Measurements from ENCODE around the gene DIDO1. TPM values are rescaled to one million over a fixed set of nuclear protein-coding genes. Genes with fewer than 3 reads are reported as not detected.

Gene DIDO1
- total RNA-seq, 4 donors from 2014 or later, result 68.3 to 135 (median 88.0) TPM

DNA sequence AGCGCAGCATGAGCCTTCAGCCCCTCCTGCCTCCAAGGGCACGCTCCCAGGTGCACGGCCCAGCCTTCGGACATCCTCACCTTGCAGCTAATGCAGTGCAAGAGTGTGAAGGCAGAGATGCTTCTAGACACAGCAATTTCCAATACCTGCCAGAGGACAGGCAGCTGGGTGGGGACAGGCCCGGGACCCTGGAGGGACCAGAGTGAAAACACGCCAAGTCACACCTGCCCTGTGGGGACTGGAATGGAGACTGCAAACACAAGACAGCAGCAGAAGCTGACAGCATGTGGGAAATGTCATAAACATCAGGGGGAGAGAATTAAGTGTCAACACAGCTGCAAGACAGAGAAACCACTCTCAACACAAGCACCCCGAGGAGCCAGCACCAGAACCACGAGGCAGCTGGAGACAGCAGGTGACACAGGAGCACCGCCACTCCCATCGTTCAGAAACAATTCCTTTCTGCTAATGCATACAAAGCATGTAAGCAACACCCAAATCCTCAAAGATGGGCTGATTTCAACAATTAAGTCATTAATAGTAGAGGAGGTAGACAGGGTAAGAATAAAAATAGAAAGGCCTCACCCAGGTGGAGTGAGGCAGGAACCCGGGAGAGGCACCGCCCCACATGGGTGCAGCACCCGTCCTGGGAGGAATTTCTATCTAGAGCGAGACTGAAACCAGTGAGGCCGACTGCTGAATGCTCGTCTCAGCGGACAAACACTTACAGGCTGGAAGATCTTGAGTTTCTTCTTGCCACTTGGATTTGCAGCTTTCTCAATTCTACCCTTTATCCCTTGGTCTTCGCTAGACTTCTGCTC, 17.1 kb downstream of the DIDO1 start:
- Histone ChIP-seq H3K4me3 (no peak overlapping the region), H3K9me3 (no peaks in the 10 kb centered on the region), H3K4me1 (peaks cover 0 to 11% (median under 1%) of the 10 kb centered on the region in 4 donors), H3K27ac (no peak overlapping the region), H3K27me3 (no peaks in the 10 kb centered on the region), H3K36me3 (peaks cover 0 to 76% (median 38%) of the 10 kb centered on the region in 4 donors)
- WGBS, 2 donors (ENCODE audit: low coverage in 1 of 2), result 80% methylated on average over 3 to 18 of the region's 18 CpGs
- no peak for TF ChIP-seq POLR2AphosphoS5 (IDR thresholded peaks at IDR 0.05)
- TF ChIP-seq POLR2A (IDR thresholded peaks at IDR 0.05), result no peak
- TF ChIP-seq, protein P1, sequence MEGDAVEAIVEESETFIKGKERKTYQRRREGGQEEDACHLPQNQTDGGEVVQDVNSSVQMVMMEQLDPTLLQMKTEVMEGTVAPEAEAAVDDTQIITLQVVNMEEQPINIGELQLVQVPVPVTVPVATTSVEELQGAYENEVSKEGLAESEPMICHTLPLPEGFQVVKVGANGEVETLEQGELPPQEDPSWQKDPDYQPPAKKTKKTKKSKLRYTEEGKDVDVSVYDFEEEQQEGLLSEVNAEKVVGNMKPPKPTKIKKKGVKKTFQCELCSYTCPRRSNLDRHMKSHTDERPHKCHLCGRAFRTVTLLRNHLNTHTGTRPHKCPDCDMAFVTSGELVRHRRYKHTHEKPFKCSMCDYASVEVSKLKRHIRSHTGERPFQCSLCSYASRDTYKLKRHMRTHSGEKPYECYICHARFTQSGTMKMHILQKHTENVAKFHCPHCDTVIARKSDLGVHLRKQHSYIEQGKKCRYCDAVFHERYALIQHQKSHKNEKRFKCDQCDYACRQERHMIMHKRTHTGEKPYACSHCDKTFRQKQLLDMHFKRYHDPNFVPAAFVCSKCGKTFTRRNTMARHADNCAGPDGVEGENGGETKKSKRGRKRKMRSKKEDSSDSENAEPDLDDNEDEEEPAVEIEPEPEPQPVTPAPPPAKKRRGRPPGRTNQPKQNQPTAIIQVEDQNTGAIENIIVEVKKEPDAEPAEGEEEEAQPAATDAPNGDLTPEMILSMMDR (IDR thresholded peaks at IDR 0.05), result no peak
- DNase-seq, result no peak
- in situ Hi-C loops (cut with MboI; ENCODE audit: low pct_ligation_motif_present in 1 of 4, low pct_unique_long_range_greater_than_20kb in 1 of 4, low sequenced_read_pairs in 3 of 4), result no loop called here
- intact Hi-C loops (cut with DNase I; ENCODE audit: low total_unique reads), result loop anchor here (5.0 kb wide), 1 partner anchor 98 kb away; the partner anchor contains the start of gene BHLHE23

DNA sequence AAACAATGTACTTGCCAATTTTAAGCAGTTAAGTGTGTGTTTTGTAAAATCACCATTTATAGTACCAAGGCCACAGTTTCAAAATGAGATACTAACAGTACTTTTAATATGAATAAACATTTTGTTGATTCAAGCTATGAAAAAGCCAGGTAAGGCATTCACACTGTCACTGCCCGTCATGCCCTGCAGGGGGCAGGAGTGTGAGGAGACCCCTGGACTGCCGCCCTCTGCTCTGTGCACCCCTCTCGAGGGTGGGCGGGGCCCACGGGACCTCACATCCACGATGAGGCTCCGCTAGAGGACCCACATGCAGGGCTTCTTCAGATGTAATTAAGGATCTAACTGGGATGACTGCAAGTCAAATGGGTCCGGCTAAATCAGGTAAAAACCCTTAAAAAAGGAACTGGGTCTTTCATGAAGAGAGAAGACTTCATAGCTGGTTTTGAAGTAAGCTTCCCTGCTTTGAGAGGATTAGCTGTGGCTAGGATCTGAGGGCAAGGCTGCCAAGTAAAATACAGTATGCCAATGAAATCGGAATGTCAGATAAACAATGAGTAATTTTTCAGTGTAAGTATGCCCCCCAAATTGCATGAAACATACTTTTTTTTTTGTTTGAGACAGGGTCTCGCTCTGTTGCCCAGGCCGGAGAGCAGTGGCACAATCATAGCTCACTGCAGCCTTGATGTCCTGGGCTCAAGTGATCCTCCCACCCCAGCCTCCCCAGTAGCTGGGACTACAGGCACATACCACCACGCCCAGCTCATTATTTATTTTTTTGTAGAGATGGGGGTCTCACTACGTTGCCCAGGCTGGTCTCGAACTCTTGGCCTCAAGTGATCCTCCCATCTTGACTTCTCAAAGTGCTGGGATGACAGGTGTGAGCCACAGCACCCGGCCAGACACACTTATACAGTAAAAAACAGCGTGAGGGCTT, 18.7 kb downstream of the DIDO1 start:
- in situ Hi-C loops (cut with MboI; ENCODE audit: low pct_ligation_motif_present in 1 of 4, low pct_unique_long_range_greater_than_20kb in 1 of 4, low sequenced_read_pairs in 3 of 4) (no loop called here), intact Hi-C loops (cut with DNase I; ENCODE audit: low total_unique reads) (loop anchor here (5.0 kb wide), 1 partner anchor 100 kb away; the partner anchor contains the start of gene BHLHE23)
- Histone ChIP-seq H3K9me3 (no peaks in the 10 kb centered on the region), H3K27me3 (no peaks in the 10 kb centered on the region), H3K27ac (no peak overlapping the region), H3K4me3 (no peak overlapping the region), H3K4me1 (no peaks in the 10 kb centered on the region), H3K36me3 (peaks cover 0 to 85% (median 39%) of the 10 kb centered on the region in 4 donors)
- DNase-seq, result no peak
- 68 to 72% methylated on average over 4 to 16 of the region's 16 CpGs for WGBS, 2 donors (ENCODE audit: low coverage in 1 of 2)
- TF ChIP-seq, protein P1 (IDR thresholded peaks at IDR 0.05), result peak; percentile 16 to 39 (median 37)
- no peak for TF ChIP-seq EP300 (IDR thresholded peaks at IDR 0.05; ENCODE audit: low read depth)

DNA sequence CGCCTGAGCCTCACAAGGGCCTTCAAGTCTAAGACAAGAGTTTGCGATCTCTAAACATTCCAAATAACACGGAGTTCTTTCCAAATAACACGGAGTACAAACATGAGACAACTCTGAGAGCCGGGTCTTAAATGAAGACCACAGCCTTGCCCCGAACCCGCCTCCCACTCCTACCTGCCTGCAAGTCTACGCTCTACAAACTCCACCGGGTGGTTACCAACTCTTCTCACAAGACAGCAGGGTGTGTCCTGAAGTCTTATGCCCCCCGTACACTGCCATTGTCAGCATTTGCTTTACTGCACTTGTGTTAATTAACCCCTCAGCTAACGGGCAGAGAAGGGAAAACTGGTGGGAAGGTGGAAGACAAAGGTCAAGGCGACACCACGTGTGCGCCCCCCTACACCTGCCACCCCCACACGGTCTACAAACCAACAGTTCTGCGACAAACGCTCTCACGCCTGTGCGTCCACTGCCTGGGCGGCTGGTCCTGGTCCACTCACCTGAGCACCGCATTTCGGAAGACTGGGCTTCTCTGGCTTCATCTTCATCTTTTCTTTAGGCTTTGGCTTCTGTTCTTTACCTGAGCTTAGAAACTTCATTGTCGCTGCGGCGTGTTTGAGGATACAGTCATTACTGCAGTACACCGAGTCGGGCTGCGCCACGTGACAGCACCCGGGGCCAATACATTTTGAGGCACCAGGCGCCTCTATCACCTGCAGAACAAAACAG, 19.5 kb downstream of the DIDO1 start:
- H3K4me3 ChIP-seq, result no peak overlapping the region
- no peaks in the 10 kb centered on the region for H3K9me3 ChIP-seq
- H3K27ac ChIP-seq, result no peak overlapping the region
- in situ Hi-C loops (cut with MboI; ENCODE audit: low pct_ligation_motif_present in 1 of 4, low pct_unique_long_range_greater_than_20kb in 1 of 4, low sequenced_read_pairs in 3 of 4) (no loop called here), intact Hi-C loops (cut with DNase I; ENCODE audit: low total_unique reads) (loop anchor here (5.0 kb wide), 1 partner anchor 100 kb away; the partner anchor contains the start of gene BHLHE23)
- TF ChIP-seq POLR2AphosphoS5 (IDR thresholded peaks at IDR 0.05), result no peak
- no peak for TF ChIP-seq EP300 (IDR thresholded peaks at IDR 0.05; ENCODE audit: low read depth)
- TF ChIP-seq POLR2A (IDR thresholded peaks at IDR 0.05), result no peak
- TF ChIP-seq, protein P1 (IDR thresholded peaks at IDR 0.05), result no peak
- no peaks in the 10 kb centered on the region for H3K4me1 ChIP-seq
- 88 to 89% methylated on average over 8 to 31 of the region's 31 CpGs for WGBS, 2 donors (ENCODE audit: low coverage in 1 of 2)
- no peak for DNase-seq
- peaks cover 0 to 78% (median 37%) of the 10 kb centered on the region in 4 donors for H3K36me3 ChIP-seq
- no peaks in the 10 kb centered on the region for H3K27me3 ChIP-seq
